Activated T-cell treated with anti-CD3 and anti-CD28 coated beads, Interleukin-2, amount 50 U/mL, for 24 hours (primary cell): Measurements from ENCODE around the gene BEX1.
A peak's percentile ranks its signal among the peaks of the same experiment; 100 is the strongest.
"Not testable (repeated sequence)": the region's sequence is repeated elsewhere in the genome, so short reads cannot be mapped to it uniquely, and the experiment has no call there.

Experiments
- DNase-seq: peaks from one replicate; pipeline ENCODE4 v3.0.0-alpha.2; 2020
- H3K27ac Mint-ChIP-seq: 2 replicates; pipeline ENCODE4 v1.8.0; 2020; ENCODE audit warnings: mild to moderate bottlenecking, mixed read lengths
- H3K27me3 Mint-ChIP-seq: 2 replicates; pipeline ENCODE4 v1.8.0; 2020; ENCODE audit warnings: mixed read lengths
- H3K36me3 Mint-ChIP-seq: 2 replicates; pipeline ENCODE4 v1.8.0; 2020; ENCODE audit warnings: low read depth, mixed read lengths
- H3K4me1 Mint-ChIP-seq: 2 replicates; pipeline ENCODE4 v1.8.0; 2020; ENCODE audit warnings: low read depth, mixed read lengths
- H3K4me3 Mint-ChIP-seq: 2 replicates; pipeline ENCODE4 v1.8.0; 2020; ENCODE audit warnings: mild to moderate bottlenecking, moderate library complexity, mixed read lengths
- H3K9me3 Mint-ChIP-seq: 2 replicates; pipeline ENCODE4 v1.8.0; 2020; ENCODE audit warnings: mixed read lengths

Gene BEX1

DNA sequence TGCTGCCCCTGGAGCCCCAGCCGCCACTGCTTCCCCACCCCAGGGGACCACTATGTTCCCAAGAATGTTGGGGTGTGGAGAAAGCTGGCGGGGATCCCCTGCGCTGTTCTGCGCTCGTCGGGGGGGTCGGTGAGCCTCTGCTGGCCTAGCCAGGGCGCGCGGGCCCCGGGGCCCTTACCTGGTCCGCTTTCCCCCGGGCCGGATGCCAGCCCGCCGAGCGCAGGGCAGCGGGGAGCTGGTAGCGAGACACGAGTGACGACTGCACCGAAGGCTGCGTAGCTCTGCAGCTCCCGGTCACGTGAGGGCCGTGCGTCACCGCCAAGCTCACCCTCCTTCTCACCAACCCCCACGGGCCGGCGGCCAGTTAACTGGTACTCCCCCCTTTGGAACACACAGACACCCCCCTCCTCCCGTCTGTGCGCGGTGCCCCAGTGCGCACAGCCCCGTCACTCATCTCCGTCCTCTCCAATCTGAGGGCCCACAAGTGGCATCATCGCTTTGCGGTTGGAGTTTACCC is at the start of gene BEX1:
TSS of gene BEX1 (minus strand) at position 254 of the 517 bp plus-strand sequence. CDS start 897 bp downstream, outside the sequence.
- no peak for DNase-seq
- Mint-ChIP-seq H3K4me1 (no peaks in the 10 kb centered on the region), H3K9me3 (no peaks in the 10 kb centered on the region), H3K27me3 (peaks cover 63% of the 10 kb centered on the region), H3K27ac (no peak within 1 kb of the TSS), H3K36me3 (no peaks in the 10 kb centered on the region), H3K4me3 (peak within 1 kb of the TSS; percentile 42)

- not testable (repeated sequence) for H3K36me3 Mint-ChIP-seq, H3K4me1 Mint-ChIP-seq
These were observed 45.5 kb upstream of the BEX1 start for GRCh38 chrX:103109497-103109896.

DNA sequence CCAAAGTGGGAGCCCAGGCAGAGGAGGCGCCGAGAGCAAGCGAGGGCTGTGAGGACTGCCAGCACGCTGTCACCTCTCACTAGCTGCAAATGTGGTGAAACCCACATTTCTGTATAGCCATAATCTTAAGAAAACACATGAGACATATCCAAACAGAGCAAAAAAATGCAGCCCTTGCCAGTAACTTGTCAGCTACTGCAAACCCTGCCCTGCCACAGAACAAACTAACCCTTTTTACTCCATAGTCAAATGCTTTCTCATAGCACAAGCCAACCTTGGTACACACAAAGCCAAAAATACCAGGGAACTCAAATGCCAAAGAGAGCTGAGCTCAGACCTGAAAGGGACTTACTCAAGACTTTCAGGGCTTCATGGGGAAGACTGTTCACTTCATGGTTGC is 43.9 kb upstream of the BEX1 start:
- Mint-ChIP-seq H3K4me3 (no peak overlapping the region), H3K27me3 (peaks cover 7% of the 10 kb centered on the region), H3K9me3 (peaks cover 4% of the 10 kb centered on the region), H3K27ac (no peak overlapping the region), H3K36me3 (no peaks in the 10 kb centered on the region), H3K4me1 (no peaks in the 10 kb centered on the region)
- DNase-seq: no peak

More at GRCh38 chrX:103109497-103109896, 45.5 kb upstream of the BEX1 start:
- H3K27ac Mint-ChIP-seq, H3K9me3 Mint-ChIP-seq, DNase-seq, H3K4me3 Mint-ChIP-seq: not testable (repeated sequence)
- peaks cover 14% of the 10 kb centered on the region for H3K27me3 Mint-ChIP-seq

DNA sequence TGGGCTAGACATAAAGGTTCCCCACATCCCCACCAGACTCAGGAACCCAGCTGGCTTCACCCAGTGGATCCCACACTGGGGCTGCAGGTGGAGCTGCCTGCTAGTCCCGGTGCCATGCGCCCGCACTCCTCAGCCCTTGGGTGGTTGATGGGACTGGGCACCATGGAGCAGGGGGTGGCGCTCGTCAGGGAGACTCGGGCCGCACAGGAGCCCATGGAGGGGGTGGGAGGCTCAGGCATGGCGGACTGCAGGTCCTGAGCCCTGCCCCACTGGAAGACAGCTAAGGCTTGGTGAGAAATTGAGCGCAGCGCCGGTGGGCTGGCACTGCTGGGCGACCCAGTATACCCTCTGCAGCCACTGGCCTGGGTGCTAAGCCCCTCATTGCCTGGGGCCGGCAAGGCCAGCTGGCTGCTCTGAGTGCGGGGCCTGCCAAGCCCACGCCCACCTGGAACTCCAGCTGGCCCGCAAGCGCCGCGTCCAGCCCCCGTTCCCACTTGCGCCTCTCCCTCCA is 43.3 kb upstream of the BEX1 start:
- not testable (repeated sequence) for H3K4me3 Mint-ChIP-seq, H3K36me3 Mint-ChIP-seq, H3K27ac Mint-ChIP-seq, H3K27me3 Mint-ChIP-seq, DNase-seq, H3K9me3 Mint-ChIP-seq, H3K4me1 Mint-ChIP-seq

DNA sequence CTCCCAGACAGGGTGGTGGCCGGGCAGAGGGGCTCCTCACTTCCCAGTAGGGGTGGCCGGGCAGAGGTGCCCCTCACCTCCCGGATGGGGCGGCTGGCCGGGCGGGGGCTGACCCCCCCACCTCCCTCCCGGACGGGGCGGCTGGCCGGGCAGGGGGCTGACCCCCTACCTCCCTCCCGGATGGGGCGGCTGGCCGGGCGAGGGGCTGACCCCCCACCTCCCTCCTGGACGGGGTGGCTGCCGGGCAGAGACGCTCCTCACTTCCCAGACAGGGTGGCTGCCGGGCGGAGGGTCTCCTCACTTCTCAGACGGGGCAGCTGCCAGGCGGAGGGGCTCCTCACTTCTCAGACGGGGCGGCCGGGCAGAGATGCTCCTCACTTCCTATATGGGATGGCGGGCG is 40.4 kb upstream of the BEX1 start:
- H3K4me3 Mint-ChIP-seq, H3K4me1 Mint-ChIP-seq, DNase-seq, H3K27ac Mint-ChIP-seq, H3K36me3 Mint-ChIP-seq, H3K9me3 Mint-ChIP-seq: not testable (repeated sequence)
- peaks cover 15% of the 10 kb centered on the region for H3K27me3 Mint-ChIP-seq

- not testable (repeated sequence) for H3K4me3 Mint-ChIP-seq, DNase-seq, H3K27ac Mint-ChIP-seq, H3K36me3 Mint-ChIP-seq, H3K9me3 Mint-ChIP-seq, H3K4me1 Mint-ChIP-seq
- peaks cover 20% of the 10 kb centered on the region for H3K27me3 Mint-ChIP-seq
These were observed 39.9 kb upstream of the BEX1 start for GRCh38 chrX:103103866-103104265.

DNA sequence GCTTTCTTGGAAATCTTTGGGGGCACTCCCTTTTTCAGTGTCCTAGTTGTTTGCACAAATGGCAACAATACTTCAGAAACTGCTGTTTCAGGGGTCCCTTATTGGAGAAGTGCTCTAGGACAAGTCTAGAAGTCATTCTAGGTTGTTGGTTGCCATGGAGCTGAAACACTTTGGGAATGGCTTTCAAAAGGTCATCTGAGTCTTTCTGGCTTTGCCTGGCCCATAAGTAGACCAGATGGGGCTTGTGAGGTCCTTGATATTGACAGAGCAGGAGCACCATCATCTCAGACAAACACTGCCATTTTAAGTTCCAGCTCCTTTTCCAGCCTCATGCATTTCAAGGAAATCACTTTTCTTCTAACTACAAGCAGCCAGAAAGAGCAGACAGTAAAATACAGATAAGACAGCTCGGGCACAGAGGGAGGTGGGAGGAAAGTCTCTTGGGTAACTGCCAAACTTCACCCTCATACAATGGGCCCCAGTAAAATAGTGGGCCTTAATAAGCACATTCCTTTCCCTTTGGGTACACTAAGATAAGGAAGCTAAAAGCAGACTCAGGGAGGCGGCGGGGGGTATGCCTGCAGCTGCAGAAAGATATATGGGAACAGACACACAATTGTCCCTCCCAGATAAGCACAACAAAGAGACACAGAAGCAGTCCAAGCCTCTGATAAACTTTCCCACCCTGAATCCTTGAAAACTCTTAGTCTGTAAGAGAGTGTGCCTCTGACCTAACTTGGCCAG is 37.5 kb upstream of the BEX1 start:
- Mint-ChIP-seq H3K27me3 (peaks cover 36% of the 10 kb centered on the region), H3K4me3 (no peak overlapping the region), H3K4me1 (no peaks in the 10 kb centered on the region), H3K9me3 (no peaks in the 10 kb centered on the region), H3K27ac (no peak overlapping the region), H3K36me3 (no peaks in the 10 kb centered on the region)
- DNase-seq: no peak

DNA sequence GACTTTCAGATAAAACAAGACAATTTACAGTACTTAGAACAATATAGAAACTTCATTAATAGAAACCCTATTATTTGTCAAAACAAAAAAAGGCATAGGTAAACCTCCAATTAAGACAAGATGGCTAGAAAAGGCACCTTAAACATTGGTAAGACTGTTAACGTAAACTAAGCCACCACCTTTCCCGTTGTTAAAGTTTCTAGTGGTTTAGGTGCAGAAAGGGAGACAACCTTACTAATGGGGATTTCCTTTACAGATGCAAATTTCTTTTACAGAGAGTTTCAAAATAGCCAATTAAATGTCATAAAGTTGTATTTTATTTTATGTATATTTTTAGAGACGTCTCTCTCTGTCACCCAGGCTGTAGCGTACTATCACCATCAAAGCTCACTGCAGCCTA is 36.5 kb upstream of the BEX1 start:
- no peak overlapping the region for H3K4me3 Mint-ChIP-seq
- no peaks in the 10 kb centered on the region for H3K36me3 Mint-ChIP-seq
- H3K4me1 Mint-ChIP-seq: no peaks in the 10 kb centered on the region
- H3K27me3 Mint-ChIP-seq: peaks cover 35% of the 10 kb centered on the region
- no peak for DNase-seq
- no peaks in the 10 kb centered on the region for H3K9me3 Mint-ChIP-seq
- H3K27ac Mint-ChIP-seq: no peak overlapping the region

DNA sequence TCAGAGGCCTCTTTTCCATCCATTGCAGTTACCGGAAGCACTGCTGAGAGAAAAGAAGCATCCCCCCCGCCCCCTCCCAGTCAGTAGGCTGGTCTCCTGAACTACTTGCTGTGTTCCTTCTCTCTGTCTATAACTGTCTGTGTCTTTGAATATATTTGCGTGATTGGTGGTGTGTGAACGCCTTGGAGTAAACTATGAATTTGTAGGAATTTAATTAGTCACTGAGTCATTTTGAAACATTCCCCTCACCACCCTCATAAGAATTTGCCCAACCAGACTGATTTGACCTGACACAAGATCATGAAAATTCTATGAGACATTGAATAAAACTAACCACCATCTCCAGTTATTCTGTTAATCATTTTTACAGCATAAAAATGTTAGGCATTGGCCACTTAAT is 35.7 kb upstream of the BEX1 start:
- Mint-ChIP-seq H3K9me3 (no peaks in the 10 kb centered on the region), H3K27ac (no peak overlapping the region), H3K27me3 (peaks cover 36% of the 10 kb centered on the region), H3K4me1 (no peaks in the 10 kb centered on the region), H3K36me3 (no peaks in the 10 kb centered on the region), H3K4me3 (no peak overlapping the region)
- no peak for DNase-seq

DNA sequence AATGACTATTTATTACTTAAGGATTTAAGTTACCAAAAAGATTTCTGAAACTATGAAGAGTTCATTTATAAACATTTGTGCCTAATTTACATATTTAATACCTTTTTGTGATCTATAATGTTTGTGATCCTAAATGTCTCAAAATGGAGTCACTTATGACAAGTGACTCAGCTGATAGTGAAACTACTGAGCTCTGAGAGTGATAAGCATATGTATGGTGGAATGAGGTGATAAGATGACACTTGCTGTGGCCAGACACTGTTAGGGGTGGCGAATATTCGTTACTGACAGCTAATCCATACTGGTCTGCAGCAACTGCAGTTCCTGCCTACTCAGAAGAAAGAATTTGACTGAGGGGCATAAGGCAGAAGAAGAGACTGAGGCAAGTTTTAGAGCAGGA is 34.5 kb upstream of the BEX1 start:
- H3K36me3 Mint-ChIP-seq: no peaks in the 10 kb centered on the region
- H3K27me3 Mint-ChIP-seq: peaks cover 36% of the 10 kb centered on the region
- DNase-seq: no peak
- H3K9me3 Mint-ChIP-seq: no peaks in the 10 kb centered on the region
- H3K4me1 Mint-ChIP-seq: no peaks in the 10 kb centered on the region
- no peak overlapping the region for H3K4me3 Mint-ChIP-seq
- H3K27ac Mint-ChIP-seq: no peak overlapping the region

- no peak within 1 kb of the TSS for H3K27ac Mint-ChIP-seq
- H3K4me1 Mint-ChIP-seq: no peaks in the 10 kb centered on the region
- no peaks in the 10 kb centered on the region for H3K9me3 Mint-ChIP-seq
- DNase-seq: no peak
- H3K4me3 Mint-ChIP-seq: no peak within 1 kb of the TSS
- H3K27me3 Mint-ChIP-seq: peaks cover 19% of the 10 kb centered on the region
- no peaks in the 10 kb centered on the region for H3K36me3 Mint-ChIP-seq
These were observed 29.0 kb upstream of the BEX1 start, which contains the start of gene NXF3 for GRCh38 chrX:103092942-103093341. TSS of gene NXF3 (minus strand) at chrX:103093143. CDS start at chrX:103093023, 120 bp downstream.

- no peak for DNase-seq
- H3K4me3 Mint-ChIP-seq: no peak overlapping the region
- H3K27ac Mint-ChIP-seq: no peak overlapping the region
- H3K4me1 Mint-ChIP-seq: no peaks in the 10 kb centered on the region
- no peaks in the 10 kb centered on the region for H3K9me3 Mint-ChIP-seq
- H3K36me3 Mint-ChIP-seq: no peaks in the 10 kb centered on the region
- H3K27me3 Mint-ChIP-seq: peaks cover 58% of the 10 kb centered on the region
These were observed 17.1 kb upstream of the BEX1 start for GRCh38 chrX:103081051-103081450.

GRCh38 chrX:103073467-103073866 is 9.5 kb upstream of the BEX1 start:
- Mint-ChIP-seq H3K4me1 (no peaks in the 10 kb centered on the region), H3K4me3 (no peak overlapping the region), H3K27me3 (peaks cover 43% of the 10 kb centered on the region), H3K36me3 (no peaks in the 10 kb centered on the region), H3K27ac (no peak overlapping the region), H3K9me3 (no peaks in the 10 kb centered on the region)
- no peak for DNase-seq

GRCh38 chrX:103066606-103067005 is 2.6 kb upstream of the BEX1 start:
- Mint-ChIP-seq H3K36me3 (no peaks in the 10 kb centered on the region), H3K4me1 (no peaks in the 10 kb centered on the region), H3K9me3 (no peaks in the 10 kb centered on the region), H3K4me3 (no peak overlapping the region), H3K27ac (no peak overlapping the region), H3K27me3 (peaks cover 54% of the 10 kb centered on the region)
- DNase-seq: no peak

GRCh38 chrX:103063191-103063845 is 653 bp downstream of the BEX1 start:
- Mint-ChIP-seq H3K4me3 (peak overlapping the region; percentile 42), H3K36me3 (no peaks in the 10 kb centered on the region), H3K4me1 (no peaks in the 10 kb centered on the region), H3K27me3 (peaks cover 68% of the 10 kb centered on the region), H3K9me3 (no peaks in the 10 kb centered on the region), H3K27ac (no peak overlapping the region)
- DNase-seq: no peak
